Neural progenitor cell (in vitro differentiated cells): ENCODE data around the gene MPZL1. TPM values are rescaled to one million over a fixed set of nuclear protein-coding genes. Genes with fewer than 3 reads are reported as not detected.

Experiments
- DNase-seq: peaks from one replicate; pipeline ENCODE4 v3.0.0-alpha.2; 2016; ENCODE audit warnings: low spot score
- H2AFZ ChIP-seq: fragments of 200-600 bp; sonication (generic); replicated peaks from 2 replicates; pipeline ENCODE4 v1.6.1; 2016; ENCODE audit warnings: antibody characterized with exemption
- H3F3A ChIP-seq: fragments of 200-600 bp; sonication (generic); 2 replicates; pipeline ENCODE4 v1.6.1; 2016; ENCODE audit warnings: antibody characterized with exemption, low read depth
- H3K27ac ChIP-seq: fragments of 200-600 bp; sonication (generic); 2 replicates; pipeline ENCODE4 v1.5.1; 2016; ENCODE audit warnings: mild to moderate bottlenecking
- H3K27me3 ChIP-seq: fragments of 200-600 bp; sonication (generic); 2 replicates; pipeline ENCODE4 v1.6.1; 2016; ENCODE audit warnings: mild to moderate bottlenecking, moderate library complexity
- H3K36me3 ChIP-seq: fragments of 200-600 bp; sonication (generic); 2 replicates; pipeline ENCODE4 v1.5.1; 2016
- H3K4me1 ChIP-seq: fragments of 200-600 bp; sonication (generic); 2 replicates; pipeline ENCODE4 v1.6.1; 2016; ENCODE audit warnings: mixed run types
- H3K4me2 ChIP-seq: fragments of 200-600 bp; sonication (generic); 2 replicates; pipeline ENCODE4 v1.6.1; 2016
- H3K4me3 ChIP-seq: fragments of 200-600 bp; sonication (generic); 2 replicates; pipeline ENCODE4 v1.5.1; 2016
- H3K79me2 ChIP-seq: fragments of 200-600 bp; sonication (generic); 2 replicates; pipeline ENCODE4 v1.6.1; 2016; ENCODE audit warnings: low read depth
- H3K9ac ChIP-seq: fragments of 200-600 bp; sonication (generic); 2 replicates; pipeline ENCODE4 v1.6.1; 2016
- H3K9me3 ChIP-seq: fragments of 200-600 bp; sonication (generic); 2 replicates; pipeline ENCODE4 v1.5.1; 2016; ENCODE audit warnings: low read depth
- H4K20me1 ChIP-seq: fragments of 200-600 bp; sonication (generic); 2 replicates; pipeline ENCODE4 v1.6.1; 2016; ENCODE audit warnings: low read depth
- H3K27ac Mint-ChIP-seq: 3 replicates; pipeline ENCODE4 v1.8.0; 2021; ENCODE audit warnings: mixed read lengths
- H3K27me3 Mint-ChIP-seq: 2 replicates; pipeline ENCODE4 v1.8.0; 2022; ENCODE audit warnings: low read depth, mild to moderate bottlenecking, inconsistent platforms, moderate library complexity, mixed read lengths; ENCODE audit not compliant: insufficient read depth
- H3K36me3 Mint-ChIP-seq: 3 replicates; pipeline ENCODE4 v1.8.0; 2021; ENCODE audit warnings: mixed read lengths
- H3K4me1 Mint-ChIP-seq: 3 replicates; pipeline ENCODE4 v1.8.0; 2021; ENCODE audit warnings: mixed read lengths
- H3K4me3 Mint-ChIP-seq: 3 replicates; pipeline ENCODE4 v1.8.0; 2021; ENCODE audit warnings: mild to moderate bottlenecking, moderate library complexity, mixed read lengths
- H3K9me3 Mint-ChIP-seq: 3 replicates; pipeline ENCODE4 v1.8.0; 2020; ENCODE audit warnings: mixed read lengths
- EZH2 ChIP-seq: fragments of 200-600 bp; sonication (generic); IDR thresholded peaks from 2 replicates; pipeline ENCODE4 v1.6.1; 2017; ENCODE audit warnings: antibody characterized with exemption, mild to moderate bottlenecking, moderate library complexity
- EZH2phosphoT487 ChIP-seq: fragments of 200-600 bp; sonication (generic); IDR thresholded peaks from 2 replicates; pipeline ENCODE4 v1.6.1; 2017; ENCODE audit warnings: antibody characterized with exemption
- total RNA-seq: library from RNA; depleted of rRNA; stranded (reverse); fragments of >200 nt; gene quantifications from 2 replicates; pipeline ENCODE4 v1.2.3, GENCODE V29; 2015; ENCODE audit warnings: low replicate concordance
- TF ChIP-seq, protein P1 (sequence below): fragments of 200-600 bp; sonication (generic); IDR thresholded peaks from 2 replicates; pipeline ENCODE4 v1.5.1; 2017; ENCODE audit warnings: antibody characterized with exemption, mild to moderate bottlenecking

The MPZL1 gene
- total RNA-seq, 1 donor from 2014 or later: 125 TPM

DNA sequence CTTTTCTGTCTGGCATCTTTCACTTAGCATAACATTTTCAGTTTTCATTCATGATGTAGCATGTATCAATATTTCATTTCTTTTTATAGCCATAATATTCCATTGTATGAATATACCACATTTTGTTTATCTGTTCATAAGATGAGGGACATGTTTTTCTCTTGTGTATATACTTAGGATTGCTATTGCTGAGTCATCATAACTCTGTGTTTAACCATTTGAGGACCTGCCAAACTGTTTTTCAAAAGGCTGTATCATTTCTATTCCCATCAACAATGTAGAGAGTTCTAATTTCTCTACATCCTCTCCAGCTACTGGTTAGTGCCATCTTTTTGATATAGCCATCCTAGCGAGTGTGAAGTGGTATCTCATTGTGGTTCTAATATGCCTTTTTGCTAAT, 26.2 kb downstream of the MPZL1 start:
- Mint-ChIP-seq H3K36me3 (peaks cover 8% of the 10 kb centered on the region), H3K4me1 (no peaks in the 10 kb centered on the region), H3K9me3 (peaks cover 2% of the 10 kb centered on the region), H3K27ac (no peak overlapping the region), H3K27me3 (no peaks in the 10 kb centered on the region), H3K4me3 (no peak overlapping the region)
- no peaks in the 10 kb centered on the region for H3K27me3 ChIP-seq
- no peak overlapping the region for H3K4me3 ChIP-seq
- no peak overlapping the region for H3K27ac ChIP-seq
- no peak overlapping the region for H3K9ac ChIP-seq
- no peaks in the 10 kb centered on the region for H3F3A ChIP-seq
- no peak overlapping the region for H2AFZ ChIP-seq
- H4K20me1 ChIP-seq: peaks cover 86% of the 10 kb centered on the region
- H3K4me2 ChIP-seq: no peak overlapping the region
- peaks cover under 1% of the 10 kb centered on the region for H3K4me1 ChIP-seq
- peaks cover 100% of the 10 kb centered on the region for H3K79me2 ChIP-seq
- H3K36me3 ChIP-seq: no peaks in the 10 kb centered on the region
- DNase-seq: no peak
- no peaks in the 10 kb centered on the region for H3K9me3 ChIP-seq
- TF ChIP-seq EZH2phosphoT487: no peak
- no peak for TF ChIP-seq EZH2
- TF ChIP-seq, protein P1, sequence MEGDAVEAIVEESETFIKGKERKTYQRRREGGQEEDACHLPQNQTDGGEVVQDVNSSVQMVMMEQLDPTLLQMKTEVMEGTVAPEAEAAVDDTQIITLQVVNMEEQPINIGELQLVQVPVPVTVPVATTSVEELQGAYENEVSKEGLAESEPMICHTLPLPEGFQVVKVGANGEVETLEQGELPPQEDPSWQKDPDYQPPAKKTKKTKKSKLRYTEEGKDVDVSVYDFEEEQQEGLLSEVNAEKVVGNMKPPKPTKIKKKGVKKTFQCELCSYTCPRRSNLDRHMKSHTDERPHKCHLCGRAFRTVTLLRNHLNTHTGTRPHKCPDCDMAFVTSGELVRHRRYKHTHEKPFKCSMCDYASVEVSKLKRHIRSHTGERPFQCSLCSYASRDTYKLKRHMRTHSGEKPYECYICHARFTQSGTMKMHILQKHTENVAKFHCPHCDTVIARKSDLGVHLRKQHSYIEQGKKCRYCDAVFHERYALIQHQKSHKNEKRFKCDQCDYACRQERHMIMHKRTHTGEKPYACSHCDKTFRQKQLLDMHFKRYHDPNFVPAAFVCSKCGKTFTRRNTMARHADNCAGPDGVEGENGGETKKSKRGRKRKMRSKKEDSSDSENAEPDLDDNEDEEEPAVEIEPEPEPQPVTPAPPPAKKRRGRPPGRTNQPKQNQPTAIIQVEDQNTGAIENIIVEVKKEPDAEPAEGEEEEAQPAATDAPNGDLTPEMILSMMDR: no peak

DNA sequence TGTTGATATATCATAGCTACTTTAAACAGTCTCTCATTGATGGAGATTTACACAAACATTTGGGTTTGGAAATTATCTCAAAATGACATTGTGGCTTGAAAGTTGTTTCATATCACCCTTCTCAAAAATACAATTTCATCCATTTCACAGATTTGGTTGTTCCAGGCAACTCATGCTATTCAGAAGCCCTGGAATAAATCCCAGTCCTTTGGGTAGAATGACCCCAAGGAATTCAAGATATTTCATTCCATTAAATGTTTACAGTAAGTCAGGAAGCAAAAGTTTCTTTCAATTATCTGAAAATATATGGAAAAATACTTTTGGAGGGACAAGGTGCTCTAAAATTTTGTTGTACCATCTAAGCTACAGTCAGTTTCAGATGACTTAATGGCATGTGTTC, 27.1 kb downstream of the MPZL1 start:
- Mint-ChIP-seq H3K4me3 (no peak overlapping the region), H3K27me3 (no peaks in the 10 kb centered on the region), H3K4me1 (no peaks in the 10 kb centered on the region), H3K36me3 (peaks cover 3% of the 10 kb centered on the region), H3K27ac (no peak overlapping the region), H3K9me3 (no peaks in the 10 kb centered on the region)
- Histone ChIP-seq H3K36me3 (no peaks in the 10 kb centered on the region), H3K4me2 (no peak overlapping the region), H3K27me3 (no peaks in the 10 kb centered on the region), H3K79me2 (peaks cover 98% of the 10 kb centered on the region), H3K4me3 (no peak overlapping the region), H3F3A (no peaks in the 10 kb centered on the region), H2AFZ (no peak overlapping the region), H3K9ac (no peak overlapping the region), H3K27ac (peak overlapping the region; percentile 32), H4K20me1 (peaks cover 86% of the 10 kb centered on the region), H3K9me3 (no peaks in the 10 kb centered on the region), H3K4me1 (no peaks in the 10 kb centered on the region)
- TF ChIP-seq EZH2phosphoT487: no peak
- no peak for TF ChIP-seq EZH2
- no peak for DNase-seq

DNA sequence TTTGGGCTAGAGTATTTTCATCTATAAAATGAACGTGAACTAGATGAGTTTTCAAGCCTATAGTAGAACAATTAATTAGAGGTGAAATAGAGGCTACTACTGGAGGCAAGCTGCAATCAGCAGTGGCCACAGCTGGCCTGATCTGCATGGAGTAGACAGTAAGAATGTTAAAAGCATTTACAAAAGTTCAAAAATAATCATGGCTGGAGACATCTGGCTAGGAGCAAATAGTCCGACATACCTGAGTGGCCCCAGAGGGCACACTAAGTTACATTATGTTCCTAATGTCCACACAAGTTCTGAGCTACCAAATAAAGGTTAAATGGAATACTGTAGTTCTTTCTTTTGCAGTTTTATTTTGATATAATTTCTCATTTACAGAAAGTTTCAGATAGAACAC, 28.0 kb downstream of the MPZL1 start:
- no peak for DNase-seq
- no peak overlapping the region for H3K4me3 ChIP-seq
- no peak overlapping the region for H3K27ac Mint-ChIP-seq
- TF ChIP-seq, protein P1: no peak
- TF ChIP-seq EZH2phosphoT487 (no peak), EZH2 (no peak)
- no peak overlapping the region for H3K9ac ChIP-seq
- no peaks in the 10 kb centered on the region for H3K9me3 ChIP-seq
- H3K36me3 ChIP-seq: no peaks in the 10 kb centered on the region
- no peaks in the 10 kb centered on the region for H3K27me3 Mint-ChIP-seq
- H3K9me3 Mint-ChIP-seq: no peaks in the 10 kb centered on the region
- no peaks in the 10 kb centered on the region for H3K4me1 Mint-ChIP-seq
- H2AFZ ChIP-seq: no peak overlapping the region
- H3K4me2 ChIP-seq: no peak overlapping the region
- H3K79me2 ChIP-seq: peaks cover 98% of the 10 kb centered on the region
- H3K4me1 ChIP-seq: no peaks in the 10 kb centered on the region
- H4K20me1 ChIP-seq: peaks cover 87% of the 10 kb centered on the region
- no peaks in the 10 kb centered on the region for H3K27me3 ChIP-seq
- no peak overlapping the region for H3K27ac ChIP-seq
- H3K4me3 Mint-ChIP-seq: no peak overlapping the region
- peaks cover 1% of the 10 kb centered on the region for H3K36me3 Mint-ChIP-seq
- H3F3A ChIP-seq: no peaks in the 10 kb centered on the region

DNA sequence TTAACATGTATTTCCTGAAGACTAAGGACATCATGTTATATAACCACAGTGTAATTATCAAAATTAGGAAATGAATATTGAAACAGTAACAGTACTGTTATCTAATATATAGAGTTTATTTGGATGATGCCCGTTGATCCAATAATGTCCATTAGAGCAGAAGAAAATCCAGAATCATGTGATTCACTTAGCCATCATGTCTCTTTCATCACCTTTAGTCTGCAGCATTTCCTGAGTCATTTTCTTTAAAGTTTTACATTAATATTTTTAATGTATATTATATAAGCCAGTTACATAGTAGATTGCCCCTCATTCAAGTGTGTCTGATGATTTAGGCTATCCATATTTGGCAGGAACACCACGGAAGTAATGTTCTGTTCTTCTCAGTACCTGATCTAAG, 28.9 kb downstream of the MPZL1 start:
- H3K27me3 Mint-ChIP-seq: no peaks in the 10 kb centered on the region

More for the DNA sequence above, 28.9 kb downstream of the MPZL1 start:
- peaks cover under 1% of the 10 kb centered on the region for H3K4me1 Mint-ChIP-seq
- no peak for DNase-seq
- H3K27ac Mint-ChIP-seq: no peak overlapping the region
- Histone ChIP-seq H3K27ac (no peak overlapping the region), H3K36me3 (no peaks in the 10 kb centered on the region), H3K9me3 (no peaks in the 10 kb centered on the region), H3K4me1 (peaks cover 6% of the 10 kb centered on the region), H3K27me3 (no peaks in the 10 kb centered on the region), H2AFZ (no peak overlapping the region), H3F3A (peaks cover 3% of the 10 kb centered on the region), H3K4me3 (no peak overlapping the region), H3K9ac (no peak overlapping the region), H3K4me2 (no peak overlapping the region), H3K79me2 (peaks cover 98% of the 10 kb centered on the region), H4K20me1 (peaks cover 87% of the 10 kb centered on the region)
- H3K4me3 Mint-ChIP-seq: no peak overlapping the region
- TF ChIP-seq EZH2: no peak
- TF ChIP-seq EZH2phosphoT487: no peak
- TF ChIP-seq, protein P1: no peak
- no peaks in the 10 kb centered on the region for H3K36me3 Mint-ChIP-seq
- H3K9me3 Mint-ChIP-seq: no peaks in the 10 kb centered on the region
